T-helper 17 cell (primary cell): ENCODE data around the gene CAMSAP1. TPM values are rescaled to one million over a fixed set of nuclear protein-coding genes. Genes with fewer than 3 reads are reported as not detected.

ENCODE experiments used
- ATAC-seq: fragments of 150-1000 bp; cut with Tn5 transposase; 2 replicates; pipeline ENCODE4 v1.10.0; 2021; ENCODE audit warnings: mild to moderate bottlenecking, moderate library complexity
- DNase-seq, 3 donors: peaks; one replicate each; pipeline versions ENCODE4 v3.0.0 to v3.0.0-alpha.2; 2020 to 2021
- H3K9me3 ChIP-seq: one replicate; pipeline ENCODE4 v1.7.0; 2013; ENCODE audit warnings: low read length, mild to moderate bottlenecking; ENCODE audit not compliant: control insufficient read depth, poor library complexity, severe bottlenecking
- H3K27ac Mint-ChIP-seq: one replicate; pipeline ENCODE4 v1.8.0; 2022; ENCODE audit warnings: mild to moderate bottlenecking, moderate library complexity, mixed read lengths
- H3K27me3 Mint-ChIP-seq: one replicate; pipeline ENCODE4 v1.8.0; 2022; ENCODE audit warnings: mixed read lengths
- H3K36me3 Mint-ChIP-seq: one replicate; pipeline ENCODE4 v1.8.0; 2022; ENCODE audit warnings: low read depth, mixed read lengths
- H3K4me1 Mint-ChIP-seq: one replicate; pipeline ENCODE4 v1.8.0; 2022; ENCODE audit warnings: mild to moderate bottlenecking, mixed read lengths
- H3K4me3 Mint-ChIP-seq: one replicate; pipeline ENCODE4 v1.8.0; 2022; ENCODE audit warnings: mild to moderate bottlenecking, moderate library complexity, mixed read lengths
- total RNA-seq, 4 donors: library from RNA in 2 of 4; stranded (reverse) in 2 of 4; gene quantifications; one replicate each; pipeline ENCODE4 v1.2.3 and lab custom pipeline; 2022 to 2026

CAMSAP1 gene
- total RNA-seq, 2 donors from 2014 or later = 32.6 to 39.3 TPM

GRCh38 chr9:135858491-135859185 is 48.7 kb downstream of the CAMSAP1 start:
- no peak overlapping the region for H3K27ac Mint-ChIP-seq

GRCh38 chr9:135857843-135858242 is 49.5 kb downstream of the CAMSAP1 start:
- no peaks in the 10 kb centered on the region for H3K9me3 ChIP-seq
- Mint-ChIP-seq H3K27ac (no peak overlapping the region), H3K27me3 (no peaks in the 10 kb centered on the region), H3K4me3 (no peak overlapping the region), H3K4me1 (peaks cover 12% of the 10 kb centered on the region), H3K36me3 (peaks cover 7% of the 10 kb centered on the region)
- DNase-seq (no peak), ATAC-seq (no peak)

More at GRCh38 chr9:135858491-135859185, 48.7 kb downstream of the CAMSAP1 start:
- DNase-seq = no peak
- no peak for ATAC-seq
- no peak overlapping the region for H3K4me3 Mint-ChIP-seq
- peaks cover 16% of the 10 kb centered on the region for H3K4me1 Mint-ChIP-seq
- H3K36me3 Mint-ChIP-seq = peaks cover 7% of the 10 kb centered on the region
- H3K9me3 ChIP-seq = no peaks in the 10 kb centered on the region
- no peaks in the 10 kb centered on the region for H3K27me3 Mint-ChIP-seq

- DNase-seq (no peak), ATAC-seq (no peak)
- Mint-ChIP-seq H3K4me3 (no peak overlapping the region), H3K27ac (peak overlapping the region; percentile 72), H3K27me3 (no peaks in the 10 kb centered on the region), H3K36me3 (peaks cover 7% of the 10 kb centered on the region), H3K4me1 (peaks cover 10% of the 10 kb centered on the region)
- no peaks in the 10 kb centered on the region for H3K9me3 ChIP-seq
Measured at GRCh38 chr9:135857371-135857786, 50.0 kb downstream of the CAMSAP1 start.

GRCh38 chr9:135851748-135852147 is 55.6 kb downstream of the CAMSAP1 start:
- Mint-ChIP-seq H3K27ac (no peak overlapping the region), H3K36me3 (peaks cover 6% of the 10 kb centered on the region), H3K4me1 (peaks cover 7% of the 10 kb centered on the region), H3K4me3 (no peak overlapping the region), H3K27me3 (no peaks in the 10 kb centered on the region)
- H3K9me3 ChIP-seq = no peaks in the 10 kb centered on the region
- no peak for DNase-seq
- ATAC-seq = no peak

- ATAC-seq = no peak
Measured at GRCh38 chr9:135850737-135851136, 56.6 kb downstream of the CAMSAP1 start.

GRCh38 chr9:135849181-135849580 is 58.2 kb downstream of the CAMSAP1 start:
- Mint-ChIP-seq H3K27ac (no peak overlapping the region), H3K36me3 (peaks cover 4% of the 10 kb centered on the region), H3K4me1 (peaks cover 7% of the 10 kb centered on the region), H3K4me3 (no peak overlapping the region), H3K27me3 (no peaks in the 10 kb centered on the region)
- ATAC-seq = peak; percentile 20
- H3K9me3 ChIP-seq = no peaks in the 10 kb centered on the region
- no peak for DNase-seq

More at GRCh38 chr9:135850737-135851136, 56.6 kb downstream of the CAMSAP1 start:
- DNase-seq = no peak
- H3K4me1 Mint-ChIP-seq = peaks cover 7% of the 10 kb centered on the region
- no peak overlapping the region for H3K27ac Mint-ChIP-seq
- H3K27me3 Mint-ChIP-seq = no peaks in the 10 kb centered on the region
- no peaks in the 10 kb centered on the region for H3K9me3 ChIP-seq
- H3K36me3 Mint-ChIP-seq = peaks cover 2% of the 10 kb centered on the region
- H3K4me3 Mint-ChIP-seq = no peak overlapping the region

GRCh38 chr9:135848341-135849047 is 58.9 kb downstream of the CAMSAP1 start:
- H3K4me3 Mint-ChIP-seq = no peak overlapping the region
- no peak for ATAC-seq
- H3K36me3 Mint-ChIP-seq = peaks cover 4% of the 10 kb centered on the region
- H3K4me1 Mint-ChIP-seq = peaks cover 7% of the 10 kb centered on the region
- H3K9me3 ChIP-seq = no peaks in the 10 kb centered on the region
- DNase-seq = no peak
- H3K27me3 Mint-ChIP-seq = no peaks in the 10 kb centered on the region
- no peak overlapping the region for H3K27ac Mint-ChIP-seq

- H3K36me3 Mint-ChIP-seq = peaks cover 4% of the 10 kb centered on the region
- no peak for DNase-seq
Measured at GRCh38 chr9:135847833-135848232, 59.5 kb downstream of the CAMSAP1 start.

GRCh38 chr9:135840539-135840938 is 66.8 kb downstream of the CAMSAP1 start:
- Mint-ChIP-seq H3K27ac (no peak overlapping the region), H3K27me3 (no peaks in the 10 kb centered on the region), H3K36me3 (peaks cover under 1% of the 10 kb centered on the region), H3K4me1 (peaks cover 3% of the 10 kb centered on the region), H3K4me3 (no peak overlapping the region)
- DNase-seq (no peak), ATAC-seq (peak; percentile 70)
- H3K9me3 ChIP-seq = no peaks in the 10 kb centered on the region

More at GRCh38 chr9:135847833-135848232, 59.5 kb downstream of the CAMSAP1 start:
- Mint-ChIP-seq H3K4me1 (peaks cover 7% of the 10 kb centered on the region), H3K27ac (no peak overlapping the region), H3K27me3 (no peaks in the 10 kb centered on the region), H3K4me3 (no peak overlapping the region)
- H3K9me3 ChIP-seq = no peaks in the 10 kb centered on the region
- no peak for ATAC-seq

GRCh38 chr9:135840107-135840506 is 67.2 kb downstream of the CAMSAP1 start:
- ATAC-seq = no peak
- no peaks in the 10 kb centered on the region for H3K27me3 Mint-ChIP-seq
- DNase-seq = no peak
- no peak overlapping the region for H3K27ac Mint-ChIP-seq
- no peaks in the 10 kb centered on the region for H3K36me3 Mint-ChIP-seq
- no peak overlapping the region for H3K4me3 Mint-ChIP-seq
- no peaks in the 10 kb centered on the region for H3K9me3 ChIP-seq
- peaks cover 3% of the 10 kb centered on the region for H3K4me1 Mint-ChIP-seq

GRCh38 chr9:135839516-135839915 is 67.8 kb downstream of the CAMSAP1 start:
- Mint-ChIP-seq H3K27me3 (no peaks in the 10 kb centered on the region), H3K4me1 (peaks cover 3% of the 10 kb centered on the region), H3K4me3 (no peak overlapping the region), H3K27ac (no peak overlapping the region), H3K36me3 (no peaks in the 10 kb centered on the region)
- H3K9me3 ChIP-seq = no peaks in the 10 kb centered on the region
- DNase-seq = no peak
- no peak for ATAC-seq

GRCh38 chr9:135835131-135835530 is 72.2 kb downstream of the CAMSAP1 start:
- H3K27me3 Mint-ChIP-seq = no peaks in the 10 kb centered on the region
- ATAC-seq (no peak), DNase-seq (no peak)
- no peak overlapping the region for H3K27ac Mint-ChIP-seq
- no peaks in the 10 kb centered on the region for H3K4me1 Mint-ChIP-seq
- no peaks in the 10 kb centered on the region for H3K36me3 Mint-ChIP-seq
- no peaks in the 10 kb centered on the region for H3K9me3 ChIP-seq
- H3K4me3 Mint-ChIP-seq = no peak overlapping the region

- no peak overlapping the region for H3K27ac Mint-ChIP-seq
- H3K27me3 Mint-ChIP-seq = no peaks in the 10 kb centered on the region
- H3K9me3 ChIP-seq = no peaks in the 10 kb centered on the region
- DNase-seq = no peak
- no peak for ATAC-seq
- no peak overlapping the region for H3K4me3 Mint-ChIP-seq
- H3K4me1 Mint-ChIP-seq = no peaks in the 10 kb centered on the region
- H3K36me3 Mint-ChIP-seq = peaks cover 2% of the 10 kb centered on the region
Measured at GRCh38 chr9:135833864-135834263, 73.5 kb downstream of the CAMSAP1 start.
